ENCODE measurements around the gene NOP10.

The NOP10 gene

DNA sequence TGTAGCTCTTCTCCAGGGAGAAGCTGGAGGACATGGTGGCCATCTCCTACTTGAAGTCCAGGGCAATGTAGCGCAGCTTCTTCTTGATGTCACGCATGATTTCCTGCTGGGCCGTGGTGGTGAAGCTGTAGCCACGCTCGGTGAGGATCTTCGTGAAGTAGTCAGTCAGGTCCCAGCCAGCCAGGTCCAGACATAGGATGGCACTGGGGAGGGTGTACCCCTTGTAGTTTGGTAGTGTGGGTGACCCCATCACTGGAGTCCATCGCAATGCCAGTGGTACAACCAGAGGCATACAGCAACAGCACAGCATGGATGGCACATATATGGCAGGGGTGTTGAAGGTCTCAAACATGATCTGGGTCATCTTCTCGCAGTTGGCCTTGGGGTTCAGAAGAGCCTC is 31.0 kb upstream of the NOP10 start:
- TF ChIP-seq SUZ12 (IDR thresholded peaks at IDR 0.05; ENCODE audit: extremely low read depth, insufficient read depth, insufficient read length) (no peak), YY1 (IDR thresholded peaks at IDR 0.05; ENCODE audit: insufficient read depth, insufficient read length) (no peak), ZNF274 (IDR thresholded peaks at IDR 0.05; ENCODE audit: low read depth, low read length) (no peak)
- Histone ChIP-seq H3K27me3 (ENCODE audit: insufficient read depth, insufficient read length) (no peaks in the 10 kb centered on the region), H3K4me1 (ENCODE audit: insufficient read depth, insufficient read length) (no peaks in the 10 kb centered on the region), H3K36me3 (ENCODE audit: insufficient read depth, insufficient read length, low read length) (no peaks in the 10 kb centered on the region), H3K9me3 (ENCODE audit: insufficient read depth, low read length) (peaks cover 8% of the 10 kb centered on the region; the same call in 1 of the 2 replicates), H3K4me3 (ENCODE audit: insufficient read length, low read depth) (no peak overlapping the region), H3K9ac (ENCODE audit: insufficient read length, low read depth) (no peak overlapping the region)
- DNase-seq (ENCODE audit: low read depth, low spot score): no peak

DNA sequence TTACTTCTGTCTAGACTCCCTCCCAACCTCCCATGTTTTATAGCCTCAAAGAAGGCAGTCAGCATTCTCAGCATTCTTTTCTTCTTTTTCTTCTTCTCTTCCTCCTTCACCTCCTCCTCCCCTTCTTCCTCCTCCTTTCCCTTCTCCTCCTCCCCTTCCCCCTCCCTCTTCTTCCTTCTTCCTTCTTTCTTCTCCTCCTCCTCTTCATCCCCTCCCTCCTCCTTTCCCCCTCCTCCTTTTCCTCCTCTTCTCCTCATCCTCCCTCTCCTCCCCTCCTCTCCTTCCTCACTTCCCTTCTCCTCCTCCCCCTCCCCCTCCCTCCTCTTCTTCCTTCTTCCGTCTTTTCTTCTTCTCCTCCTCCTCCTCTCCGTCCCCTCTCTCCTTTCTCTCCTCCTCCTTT is 27.7 kb upstream of the NOP10 start:
- DNase-seq (ENCODE audit: low read depth, low spot score): no peak
- no peak overlapping the region for H3K4me3 ChIP-seq (ENCODE audit: insufficient read length, low read depth)
- no peaks in the 10 kb centered on the region for H3K36me3 ChIP-seq (ENCODE audit: insufficient read depth, insufficient read length, low read length)
- TF ChIP-seq YY1 (IDR thresholded peaks at IDR 0.05; ENCODE audit: insufficient read depth, insufficient read length): no peak
- no peak for TF ChIP-seq ZNF274 (IDR thresholded peaks at IDR 0.05; ENCODE audit: low read depth, low read length)
- TF ChIP-seq SUZ12 (IDR thresholded peaks at IDR 0.05; ENCODE audit: extremely low read depth, insufficient read depth, insufficient read length): no peak
- H3K9ac ChIP-seq (ENCODE audit: insufficient read length, low read depth): no peak overlapping the region
- H3K27me3 ChIP-seq (ENCODE audit: insufficient read depth, insufficient read length): no peaks in the 10 kb centered on the region
- peaks cover 3% of the 10 kb centered on the region for H3K4me1 ChIP-seq (ENCODE audit: insufficient read depth, insufficient read length)
- peaks cover 8% of the 10 kb centered on the region; the same call in 1 of the 2 replicates for H3K9me3 ChIP-seq (ENCODE audit: insufficient read depth, low read length)

DNA sequence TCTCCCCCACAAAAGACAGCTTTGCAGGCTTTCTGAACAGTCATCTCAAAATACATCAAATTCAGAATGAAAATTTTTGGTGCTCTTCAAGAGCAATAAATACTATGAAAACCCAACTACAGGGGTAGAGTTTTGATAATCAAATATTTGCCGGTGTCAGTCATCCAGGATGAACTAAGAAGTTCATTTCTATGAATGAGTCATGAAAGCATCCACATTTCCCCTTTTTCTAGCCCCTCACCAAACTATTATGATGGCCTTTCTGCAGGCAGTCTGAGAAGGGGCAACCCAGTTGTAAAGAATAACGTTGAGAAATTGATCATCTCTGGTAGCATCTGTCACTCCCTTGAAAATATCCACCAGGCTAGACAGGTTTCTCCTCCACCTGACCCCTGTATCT is 27.2 kb upstream of the NOP10 start:
- TF ChIP-seq YY1 (IDR thresholded peaks at IDR 0.05; ENCODE audit: insufficient read depth, insufficient read length) (no peak), ZNF274 (IDR thresholded peaks at IDR 0.05; ENCODE audit: low read depth, low read length) (no peak), SUZ12 (IDR thresholded peaks at IDR 0.05; ENCODE audit: extremely low read depth, insufficient read depth, insufficient read length) (no peak)
- H3K36me3 ChIP-seq (ENCODE audit: insufficient read depth, insufficient read length, low read length): no peaks in the 10 kb centered on the region
- H3K27me3 ChIP-seq (ENCODE audit: insufficient read depth, insufficient read length): no peaks in the 10 kb centered on the region
- no peak for DNase-seq (ENCODE audit: low read depth, low spot score)
- peaks cover 8% of the 10 kb centered on the region; the same call in 1 of the 2 replicates for H3K9me3 ChIP-seq (ENCODE audit: insufficient read depth, low read length)
- H3K4me1 ChIP-seq (ENCODE audit: insufficient read depth, insufficient read length): peaks cover 6% of the 10 kb centered on the region
- no peak overlapping the region for H3K9ac ChIP-seq (ENCODE audit: insufficient read length, low read depth)
- no peak overlapping the region for H3K4me3 ChIP-seq (ENCODE audit: insufficient read length, low read depth)

DNA sequence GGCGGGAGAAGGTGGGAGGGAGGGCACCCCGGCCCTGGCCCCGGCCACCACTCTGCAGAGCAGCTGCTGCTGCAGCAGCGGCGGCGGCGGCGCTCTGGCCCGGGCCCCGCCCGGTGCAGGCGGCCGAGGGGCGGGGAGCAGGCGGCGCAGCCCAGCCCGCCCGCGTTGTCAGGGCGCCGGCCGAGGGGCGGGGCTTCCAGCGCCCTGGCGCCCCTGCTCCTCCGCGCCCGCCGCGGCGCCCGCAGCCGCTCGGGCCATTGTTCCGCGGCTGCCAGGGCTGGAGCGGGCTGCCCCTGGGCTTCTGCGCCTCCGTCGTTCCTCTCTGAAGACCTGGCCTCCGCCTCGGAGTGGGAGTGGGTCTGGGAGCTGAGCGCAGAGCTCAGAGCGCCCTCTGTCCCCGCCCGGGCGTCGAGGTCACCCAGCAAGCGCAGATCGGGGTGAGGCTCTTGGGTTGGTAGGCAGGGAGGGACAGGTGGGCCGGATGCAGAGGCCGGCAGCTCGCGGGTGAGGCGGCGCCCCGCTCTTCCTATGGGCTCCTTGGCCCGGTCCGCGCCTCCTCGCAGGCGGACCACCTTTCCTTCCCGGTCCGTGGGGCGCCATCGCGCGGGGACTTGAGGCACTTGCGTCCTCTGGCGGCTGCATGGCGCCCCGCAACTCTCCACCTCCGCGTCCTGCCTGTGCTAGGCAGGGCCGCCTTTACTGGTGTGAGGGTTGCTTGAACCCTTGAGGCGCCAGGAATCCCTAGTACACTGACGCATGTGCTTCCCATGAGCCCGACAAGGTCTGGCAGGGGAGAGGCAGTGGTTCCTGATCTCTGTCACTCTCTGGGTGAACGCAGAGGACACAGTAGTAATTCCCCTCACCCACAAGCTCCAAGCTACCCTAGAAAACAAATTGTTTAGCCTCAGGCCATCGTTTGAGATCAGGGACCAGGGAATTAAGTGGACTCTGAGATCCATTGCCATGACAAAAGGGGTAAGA is 24.5 kb upstream of the NOP10 start, which contains the start of gene LPCAT4:
Gene LPCAT4 (minus strand): TSS at position 96 of the 981 bp plus-strand sequence. CDS start 96 bp downstream, outside the sequence.
- Histone ChIP-seq H3K36me3 (ENCODE audit: insufficient read depth, insufficient read length, low read length) (peaks cover 23% of the 10 kb centered on the region), H3K27me3 (ENCODE audit: insufficient read depth, insufficient read length) (no peaks in the 10 kb centered on the region), H3K9me3 (ENCODE audit: insufficient read depth, low read length) (no peaks in the 10 kb centered on the region), H3K9ac (ENCODE audit: insufficient read length, low read depth) (peak within 1 kb of the TSS; percentile 89), H3K4me3 (ENCODE audit: insufficient read length, low read depth) (peak within 1 kb of the TSS; percentile 78), H3K4me1 (ENCODE audit: insufficient read depth, insufficient read length) (peaks cover 8% of the 10 kb centered on the region)
- peak; percentile 62 for DNase-seq (ENCODE audit: low read depth, low spot score)
- TF ChIP-seq ZNF274 (IDR thresholded peaks at IDR 0.05; ENCODE audit: low read depth, low read length) (no peak), YY1 (IDR thresholded peaks at IDR 0.05; ENCODE audit: insufficient read depth, insufficient read length) (no peak), SUZ12 (IDR thresholded peaks at IDR 0.05; ENCODE audit: extremely low read depth, insufficient read depth, insufficient read length) (no peak)

DNA sequence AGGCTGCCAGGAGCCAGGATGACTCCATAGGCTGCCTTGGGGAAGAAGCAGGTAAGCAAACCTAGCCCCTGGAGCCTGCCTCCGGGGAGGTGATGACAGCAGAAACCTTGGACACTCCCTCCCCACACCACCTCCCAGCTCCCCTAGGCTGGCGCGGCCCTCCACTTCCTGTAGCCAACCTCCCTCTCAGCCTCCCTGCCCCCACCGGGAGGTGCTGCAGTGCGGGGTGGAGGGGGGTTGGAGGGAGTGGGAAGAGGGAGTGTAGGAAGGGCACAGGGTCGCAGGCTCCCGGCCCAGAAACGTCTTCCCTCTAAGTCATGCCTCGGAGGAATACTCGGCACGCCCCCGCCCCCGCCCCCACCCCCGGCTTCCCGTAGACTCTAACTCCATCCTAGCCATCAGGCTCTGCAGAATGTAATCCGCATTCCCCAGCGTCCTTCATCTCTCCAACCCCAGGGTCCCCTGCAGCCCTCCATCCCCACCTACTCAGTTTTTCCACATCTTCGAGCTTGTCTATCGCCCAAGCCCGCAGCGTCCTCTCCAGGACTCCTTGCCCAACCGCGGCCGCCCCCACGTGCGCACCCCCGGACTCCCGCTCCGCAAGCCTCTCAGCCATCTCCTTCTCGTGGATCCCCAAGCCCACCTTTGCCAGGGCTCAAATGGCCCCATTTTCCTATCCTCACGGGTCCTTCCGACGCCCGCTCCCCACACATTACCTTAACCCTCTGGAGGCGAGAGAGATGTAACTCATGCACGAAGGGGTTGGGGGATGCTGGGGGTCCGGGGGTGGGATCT is 23.5 kb upstream of the NOP10 start:
- Histone ChIP-seq H3K4me3 (ENCODE audit: insufficient read length, low read depth) (peak overlapping the region; percentile 77), H3K9ac (ENCODE audit: insufficient read length, low read depth) (peak overlapping the region; percentile 86), H3K36me3 (ENCODE audit: insufficient read depth, insufficient read length, low read length) (peaks cover 29% of the 10 kb centered on the region), H3K9me3 (ENCODE audit: insufficient read depth, low read length) (no peaks in the 10 kb centered on the region), H3K4me1 (ENCODE audit: insufficient read depth, insufficient read length) (peaks cover 8% of the 10 kb centered on the region), H3K27me3 (ENCODE audit: insufficient read depth, insufficient read length) (no peaks in the 10 kb centered on the region)
- DNase-seq (ENCODE audit: low read depth, low spot score): peak; percentile 77
- no peak for TF ChIP-seq ZNF274 (IDR thresholded peaks at IDR 0.05; ENCODE audit: low read depth, low read length)
- TF ChIP-seq SUZ12 (IDR thresholded peaks at IDR 0.05; ENCODE audit: extremely low read depth, insufficient read depth, insufficient read length): no peak
- no peak for TF ChIP-seq YY1 (IDR thresholded peaks at IDR 0.05; ENCODE audit: insufficient read depth, insufficient read length)

DNA sequence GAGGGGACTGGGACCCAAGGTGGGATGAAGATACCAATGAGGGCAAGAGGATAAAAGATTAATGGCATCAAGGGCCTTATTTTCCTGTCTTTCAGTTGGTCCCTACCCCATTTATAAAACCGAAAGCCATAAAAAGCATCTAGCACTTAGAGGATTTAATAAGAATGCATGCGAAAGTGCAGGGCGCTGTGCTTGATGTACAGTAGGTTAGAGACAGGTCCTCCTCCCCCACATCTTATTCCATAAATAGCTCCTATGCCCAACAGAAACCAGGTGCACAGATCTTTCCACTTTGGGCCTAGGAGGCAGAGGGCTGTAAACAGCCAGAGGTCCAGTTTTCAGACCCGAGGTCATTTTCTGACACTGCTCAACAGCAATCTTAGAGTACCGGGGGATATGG is 22.9 kb upstream of the NOP10 start:
- Histone ChIP-seq H3K36me3 (ENCODE audit: insufficient read depth, insufficient read length, low read length) (peaks cover 35% of the 10 kb centered on the region), H3K9ac (ENCODE audit: insufficient read length, low read depth) (peak overlapping the region; percentile 86)
- TF ChIP-seq ZNF274 (IDR thresholded peaks at IDR 0.05; ENCODE audit: low read depth, low read length) (no peak), SUZ12 (IDR thresholded peaks at IDR 0.05; ENCODE audit: extremely low read depth, insufficient read depth, insufficient read length) (no peak), YY1 (IDR thresholded peaks at IDR 0.05; ENCODE audit: insufficient read depth, insufficient read length) (no peak)

More for the DNA sequence above, 22.9 kb upstream of the NOP10 start:
- H3K4me1 ChIP-seq (ENCODE audit: insufficient read depth, insufficient read length): peaks cover 8% of the 10 kb centered on the region
- no peaks in the 10 kb centered on the region for H3K27me3 ChIP-seq (ENCODE audit: insufficient read depth, insufficient read length)
- H3K4me3 ChIP-seq (ENCODE audit: insufficient read length, low read depth): peak overlapping the region; percentile 77
- no peak for DNase-seq (ENCODE audit: low read depth, low spot score)
- H3K9me3 ChIP-seq (ENCODE audit: insufficient read depth, low read length): no peaks in the 10 kb centered on the region

Data from NT2/D1 (cell line).